SK-N-MC (cell line): Measurements from ENCODE around the gene MSL1.
A peak's percentile ranks its signal among the peaks of the same experiment; 100 is the strongest.

Source experiments
- DNase-seq: peaks from one replicate; pipeline ENCODE4 v3.0.0-alpha.2; 2011; ENCODE audit warnings: low read depth, low spot score
- H3K27ac ChIP-seq: fragments of 200-600 bp; sonication (generic); 2 replicates; pipeline ENCODE4 v1.5.1; 2016; ENCODE audit warnings: mixed run types
- H3K36me3 ChIP-seq: fragments of 200-600 bp; sonication (generic); 2 replicates; pipeline ENCODE4 v1.6.1; 2017; ENCODE audit warnings: antibody characterized with exemption, low read length, mixed read lengths; ENCODE audit not compliant: insufficient read depth
- H3K4me3 ChIP-seq: fragments of 200-600 bp; sonication (generic); 2 replicates; pipeline ENCODE4 v1.5.1; 2016
- H3K9ac ChIP-seq: fragments of 200-600 bp; sonication (generic); 2 replicates; pipeline ENCODE4 v1.8.0; 2017; ENCODE audit warnings: mixed run types, mixed read lengths; ENCODE audit not compliant: insufficient read length
- H3K9me3 ChIP-seq: fragments of 200-600 bp; sonication (generic); 2 replicates; pipeline ENCODE4 v1.6.1; 2017; ENCODE audit warnings: low read depth, mild to moderate bottlenecking, antibody characterized with exemption, low read length, moderate library complexity, mixed read lengths
- EZH2 ChIP-seq: fragments of 200-600 bp; sonication (generic); IDR thresholded peaks from one replicate; pipeline ENCODE4 v1.6.1; 2017; ENCODE audit warnings: antibody characterized with exemption
- FOXP2 ChIP-seq: optimal IDR thresholded peaks from 2 replicates; pipeline ENCODE3; 2011; ENCODE audit warnings: mild to moderate bottlenecking, moderate library complexity; ENCODE audit not compliant: insufficient read depth; ENCODE audit errors: extremely low read length, control extremely low read depth
- POLR2AphosphoS5 ChIP-seq: IDR thresholded peaks from 2 replicates; pipeline ENCODE4 v1.6.1; 2012; ENCODE audit warnings: mild to moderate bottlenecking, low read depth, low read length, borderline replicate concordance

MSL1 gene

DNA sequence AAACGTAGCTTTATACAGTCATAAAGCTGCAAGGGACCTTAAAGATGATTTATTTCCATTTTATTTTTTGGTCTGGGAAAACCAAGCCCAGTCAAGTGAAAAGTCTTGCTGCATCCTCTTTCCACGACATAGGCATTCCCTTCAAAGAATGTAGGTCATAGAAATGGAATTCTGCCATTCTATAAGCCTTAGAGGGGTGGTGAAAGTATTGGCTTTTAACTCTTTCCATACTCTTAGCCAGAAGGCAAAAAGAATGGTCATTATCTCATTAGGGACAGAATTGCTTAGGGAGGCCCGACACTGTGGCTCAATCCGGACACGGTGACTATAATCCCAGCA lies 7.9 kb upstream of the MSL1 start:
- peak overlapping the region; percentile 75 for H3K4me3 ChIP-seq
- H3K9ac ChIP-seq = peak overlapping the region; percentile 65
- DNase-seq = no peak
- H3K36me3 ChIP-seq = no peaks in the 10 kb centered on the region
- no peak for TF ChIP-seq EZH2
- TF ChIP-seq FOXP2 = no peak
- no peak for TF ChIP-seq POLR2AphosphoS5
- H3K9me3 ChIP-seq = no peaks in the 10 kb centered on the region
- peak overlapping the region; percentile 95 for H3K27ac ChIP-seq

DNA sequence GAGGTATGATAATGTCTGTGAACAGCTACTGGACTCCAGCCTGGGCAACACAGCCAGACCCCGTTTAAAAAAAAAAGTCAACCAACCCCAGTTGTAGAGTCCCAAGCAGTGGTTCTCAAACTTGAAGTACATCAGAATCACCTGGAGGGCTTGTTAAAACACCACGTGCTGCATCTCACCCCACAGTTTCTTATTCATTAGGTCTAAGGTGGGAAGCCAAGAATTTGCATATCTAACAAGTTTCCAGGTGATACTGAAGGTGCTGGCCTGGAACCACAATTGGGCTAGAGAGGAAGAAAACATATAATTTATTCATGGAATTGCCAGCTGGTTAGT lies 6.7 kb upstream of the MSL1 start:
- TF ChIP-seq FOXP2 = no peak
- TF ChIP-seq EZH2 = no peak
- no peak for TF ChIP-seq POLR2AphosphoS5
- Histone ChIP-seq H3K9ac (no peak overlapping the region), H3K9me3 (no peaks in the 10 kb centered on the region), H3K4me3 (no peak overlapping the region), H3K27ac (peak overlapping the region; percentile 95), H3K36me3 (no peaks in the 10 kb centered on the region)
- no peak for DNase-seq

DNA sequence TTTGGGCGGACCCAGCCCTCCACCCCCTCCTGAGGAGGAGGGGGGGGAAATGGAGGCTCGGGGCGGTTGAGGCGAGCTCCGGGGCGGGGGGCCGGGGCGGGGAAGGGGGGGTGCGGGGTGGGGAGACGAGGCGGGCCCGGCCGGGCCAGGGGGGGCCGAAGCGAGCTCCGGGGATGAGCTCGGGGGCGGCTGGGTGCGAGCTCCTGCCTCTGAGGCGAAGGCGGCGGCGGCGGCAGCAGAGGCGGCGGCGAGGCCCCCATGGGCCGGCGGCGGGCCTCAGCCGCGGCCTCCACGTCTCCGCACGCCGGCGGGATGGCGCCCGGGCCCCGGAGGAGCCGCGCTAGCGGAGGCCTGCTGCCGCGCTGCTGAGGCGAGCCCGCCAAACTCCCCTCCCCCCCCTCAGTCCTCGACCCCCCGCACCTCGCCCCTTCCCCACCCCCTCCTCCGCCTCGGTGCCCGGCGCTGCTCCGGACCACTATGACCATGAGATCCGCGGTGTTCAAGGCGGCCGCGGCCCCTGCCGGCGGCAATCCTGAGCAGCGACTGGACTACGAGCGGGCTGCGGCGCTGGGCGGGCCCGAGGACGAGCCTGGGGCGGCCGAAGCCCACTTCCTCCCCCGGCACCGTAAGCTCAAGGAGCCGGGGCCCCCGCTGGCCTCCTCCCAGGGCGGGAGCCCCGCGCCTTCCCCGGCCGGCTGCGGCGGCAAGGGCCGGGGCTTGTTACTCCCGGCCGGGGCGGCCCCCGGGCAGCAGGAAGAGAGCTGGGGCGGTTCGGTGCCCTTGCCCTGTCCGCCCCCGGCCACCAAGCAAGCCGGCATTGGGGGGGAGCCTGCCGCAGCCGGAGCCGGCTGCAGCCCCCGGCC lies 596 bp downstream of the MSL1 start:
- peaks cover 30% of the 10 kb centered on the region for H3K36me3 ChIP-seq
- no peaks in the 10 kb centered on the region for H3K9me3 ChIP-seq
- DNase-seq = no peak
- peak overlapping the region; percentile 97 for H3K9ac ChIP-seq
- peak overlapping the region; percentile 95 for H3K27ac ChIP-seq
- peak overlapping the region; percentile 100 for H3K4me3 ChIP-seq
- TF ChIP-seq EZH2 = no peak
- TF ChIP-seq POLR2AphosphoS5 = no peak
- TF ChIP-seq FOXP2 = no peak

DNA sequence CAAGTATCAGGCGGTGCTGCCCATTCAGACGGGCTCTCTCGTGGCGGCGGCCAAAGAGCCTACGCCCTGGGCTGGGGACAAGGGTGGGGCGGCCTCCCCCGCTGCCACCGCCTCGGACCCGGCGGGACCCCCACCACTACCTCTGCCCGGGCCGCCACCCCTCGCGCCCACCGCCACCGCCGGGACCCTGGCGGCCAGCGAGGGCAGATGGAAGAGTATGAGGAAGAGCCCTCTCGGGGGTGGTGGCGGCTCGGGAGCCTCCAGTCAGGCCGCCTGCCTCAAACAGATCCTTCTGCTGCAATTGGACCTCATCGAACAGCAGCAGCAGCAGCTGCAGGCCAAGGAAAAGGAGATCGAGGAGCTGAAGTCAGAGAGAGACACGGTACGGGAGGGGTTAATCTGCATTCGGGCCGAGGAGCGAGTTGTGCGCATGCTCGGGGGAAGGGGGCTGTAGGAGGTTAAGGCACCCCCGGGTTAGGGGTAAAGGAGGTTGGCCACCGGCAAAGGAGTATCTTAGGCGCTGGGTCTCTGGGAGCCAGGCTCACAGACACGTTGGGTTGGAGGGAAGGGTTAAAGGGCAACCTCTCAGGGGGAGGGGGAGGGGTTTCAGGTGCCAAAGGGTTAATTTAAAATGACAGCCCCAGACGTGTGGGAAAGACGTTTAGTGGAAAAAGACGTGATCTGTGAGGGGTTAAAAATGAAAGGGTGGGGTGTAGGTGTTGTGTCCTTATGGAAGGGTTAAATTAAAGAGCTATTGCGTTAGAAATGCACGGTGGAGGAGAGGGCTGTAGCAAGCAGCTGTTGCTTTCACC lies 1.4 kb downstream of the MSL1 start:
- Histone ChIP-seq H3K9me3 (no peaks in the 10 kb centered on the region), H3K36me3 (peaks cover 38% of the 10 kb centered on the region), H3K4me3 (peak overlapping the region; percentile 100), H3K27ac (peak overlapping the region; percentile 95), H3K9ac (peak overlapping the region; percentile 97)
- DNase-seq = no peak
- TF ChIP-seq EZH2 (no peak), FOXP2 (no peak), POLR2AphosphoS5 (peak; percentile 49; the same call in 1 of the 2 replicates)

DNA sequence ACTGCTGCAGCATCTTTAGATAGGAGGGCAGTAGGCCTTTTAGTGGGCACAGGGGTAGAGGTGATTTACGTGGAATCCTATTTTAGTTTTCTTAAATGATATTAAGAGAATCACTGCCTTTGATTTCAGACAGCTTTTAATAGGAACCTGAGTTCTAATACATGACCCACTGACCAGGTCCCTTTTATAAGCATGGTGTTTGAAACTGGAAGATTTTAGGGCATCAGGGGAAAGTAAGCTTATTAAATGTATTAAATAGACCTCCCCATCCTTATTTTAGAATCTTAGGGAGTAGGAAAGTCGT lies 2.0 kb downstream of the MSL1 start:
- Histone ChIP-seq H3K36me3 (peaks cover 42% of the 10 kb centered on the region), H3K4me3 (peak overlapping the region; percentile 100), H3K27ac (no peak overlapping the region), H3K9me3 (no peaks in the 10 kb centered on the region), H3K9ac (peak overlapping the region; percentile 97)
- TF ChIP-seq EZH2 (no peak), FOXP2 (no peak), POLR2AphosphoS5 (no peak)
- no peak for DNase-seq

DNA sequence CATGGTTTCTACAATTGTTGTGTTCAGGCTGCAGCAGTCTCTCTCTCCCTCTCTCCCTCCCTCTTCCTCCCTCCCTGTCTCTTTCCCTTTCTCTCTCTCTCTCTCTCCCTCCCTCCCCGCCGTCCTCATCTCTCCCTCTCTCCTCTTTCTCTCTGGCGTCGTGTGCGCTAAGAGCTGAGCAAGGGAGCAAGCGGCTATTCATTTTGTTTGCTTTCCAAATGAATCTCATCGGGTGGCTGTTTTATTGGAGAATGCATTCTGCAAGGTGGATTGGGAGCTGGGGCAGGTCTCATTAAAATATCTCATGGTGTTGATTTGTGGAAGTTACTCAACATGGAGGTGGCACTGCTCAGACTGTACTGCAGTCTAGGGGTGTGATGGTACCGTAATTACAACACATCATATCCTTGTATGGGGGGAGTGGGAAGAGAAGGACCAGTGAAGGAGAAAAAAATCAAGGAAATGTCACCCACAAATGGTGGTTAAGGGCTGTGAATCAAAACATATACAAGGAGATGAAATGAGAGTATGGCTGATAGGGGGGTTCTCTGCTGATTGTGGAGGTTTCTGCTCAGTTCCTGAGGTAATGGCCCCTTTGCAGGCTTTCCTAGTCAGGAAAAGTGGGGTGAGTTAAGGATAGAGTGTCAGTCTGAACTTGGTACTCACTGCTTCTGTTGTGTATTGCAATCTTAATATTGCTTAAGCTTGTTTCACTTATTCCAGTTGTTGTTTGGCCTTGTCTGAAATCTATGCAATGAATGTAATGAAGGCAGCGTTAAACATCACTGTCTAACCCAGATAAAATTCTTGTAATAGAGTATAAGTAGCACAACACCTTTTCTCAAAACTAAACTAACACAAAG lies 2.7 kb downstream of the MSL1 start:
- no peak for DNase-seq
- peak overlapping the region; percentile 97 for H3K9ac ChIP-seq
- peak overlapping the region; percentile 10; the same call in 1 of the 2 replicates for H3K27ac ChIP-seq
- TF ChIP-seq FOXP2 (no peak), POLR2AphosphoS5 (no peak), EZH2 (no peak)
- H3K36me3 ChIP-seq = peaks cover 50% of the 10 kb centered on the region
- H3K4me3 ChIP-seq = peak overlapping the region; percentile 100
- no peaks in the 10 kb centered on the region for H3K9me3 ChIP-seq

DNA sequence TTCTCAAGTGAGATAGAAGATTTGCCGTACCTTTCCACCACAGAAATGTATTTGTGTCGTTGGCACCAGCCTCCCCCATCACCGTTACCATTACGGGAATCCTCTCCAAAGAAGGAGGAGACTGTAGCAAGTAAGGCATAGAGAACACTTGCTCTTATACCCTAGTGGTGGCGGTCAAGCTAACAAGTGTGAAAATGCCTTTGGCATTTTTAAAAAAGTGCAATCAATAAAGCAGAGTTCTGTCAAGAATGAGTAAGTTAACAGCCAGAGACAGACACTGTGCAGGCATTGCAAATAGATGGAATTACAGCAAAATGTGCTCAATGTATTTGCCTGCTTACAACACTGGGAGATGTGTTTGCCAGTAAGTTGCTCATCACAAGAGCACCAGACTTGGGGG lies 7.7 kb downstream of the MSL1 start:
- no peak overlapping the region for H3K9ac ChIP-seq
- TF ChIP-seq FOXP2 = no peak
- no peak for TF ChIP-seq EZH2
- no peak for TF ChIP-seq POLR2AphosphoS5
- H3K36me3 ChIP-seq = peaks cover 97% of the 10 kb centered on the region
- H3K4me3 ChIP-seq = no peak overlapping the region
- no peak overlapping the region for H3K27ac ChIP-seq
- DNase-seq = no peak
- H3K9me3 ChIP-seq = no peaks in the 10 kb centered on the region
